ENCODE measurements around the gene FAS. TPM values are rescaled to one million over a fixed set of nuclear protein-coding genes. Genes with fewer than 3 reads are reported as not detected.

The FAS gene
- total and polyA plus RNA-seq, 4 donors = 2.2 to 13.2 (median 5.9) TPM

DNA sequence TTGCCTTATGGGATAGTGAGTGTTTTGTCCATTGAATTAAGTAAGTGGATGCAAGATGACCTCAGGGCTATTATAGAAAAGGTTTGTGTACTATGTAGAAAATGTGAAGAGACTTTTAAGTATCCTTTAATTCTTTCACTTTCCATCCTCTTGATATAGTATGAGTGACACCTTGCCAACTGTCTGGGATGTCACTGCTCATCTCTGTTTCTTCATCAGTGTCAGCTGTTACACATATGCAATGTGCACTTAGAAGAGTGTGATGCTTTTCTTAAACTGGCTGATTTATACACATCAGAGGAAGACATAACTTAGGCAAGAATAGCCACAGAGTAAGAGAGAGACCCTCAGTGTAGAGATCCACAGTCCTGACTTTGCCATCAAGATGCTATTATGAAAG is 29.3 kb upstream of the FAS start:
- no peaks in the 10 kb centered on the region for H3K36me3 ChIP-seq (ENCODE audit: control insufficient read depth in 4 of 4, insufficient read depth in 3 of 4, low read depth in 1 of 4, low read length in 3 of 4)
- no peak overlapping the region for H3K9ac ChIP-seq (ENCODE audit: low read depth in 1 of 2, low read length in 2 of 2)
- no peaks in the 10 kb centered on the region for H3K4me1 ChIP-seq (ENCODE audit: control insufficient read depth in 4 of 4, insufficient read depth in 4 of 4, low read length in 3 of 4)
- H3K4me3 ChIP-seq (ENCODE audit: low read depth in 1 of 3, low read length in 3 of 3) = no peak overlapping the region
- no peak for DNase-seq (ENCODE audit: low spot score)
- TF ChIP-seq HNF4G (IDR thresholded peaks at IDR 0.05) = no peak
- no peak for TF ChIP-seq YY1 (IDR thresholded peaks at IDR 0.05)
- no peak for TF ChIP-seq TAF1 (conservative IDR thresholded peaks at IDR 0.05)
- TF ChIP-seq, protein P1, sequence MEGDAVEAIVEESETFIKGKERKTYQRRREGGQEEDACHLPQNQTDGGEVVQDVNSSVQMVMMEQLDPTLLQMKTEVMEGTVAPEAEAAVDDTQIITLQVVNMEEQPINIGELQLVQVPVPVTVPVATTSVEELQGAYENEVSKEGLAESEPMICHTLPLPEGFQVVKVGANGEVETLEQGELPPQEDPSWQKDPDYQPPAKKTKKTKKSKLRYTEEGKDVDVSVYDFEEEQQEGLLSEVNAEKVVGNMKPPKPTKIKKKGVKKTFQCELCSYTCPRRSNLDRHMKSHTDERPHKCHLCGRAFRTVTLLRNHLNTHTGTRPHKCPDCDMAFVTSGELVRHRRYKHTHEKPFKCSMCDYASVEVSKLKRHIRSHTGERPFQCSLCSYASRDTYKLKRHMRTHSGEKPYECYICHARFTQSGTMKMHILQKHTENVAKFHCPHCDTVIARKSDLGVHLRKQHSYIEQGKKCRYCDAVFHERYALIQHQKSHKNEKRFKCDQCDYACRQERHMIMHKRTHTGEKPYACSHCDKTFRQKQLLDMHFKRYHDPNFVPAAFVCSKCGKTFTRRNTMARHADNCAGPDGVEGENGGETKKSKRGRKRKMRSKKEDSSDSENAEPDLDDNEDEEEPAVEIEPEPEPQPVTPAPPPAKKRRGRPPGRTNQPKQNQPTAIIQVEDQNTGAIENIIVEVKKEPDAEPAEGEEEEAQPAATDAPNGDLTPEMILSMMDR (IDR thresholded peaks at IDR 0.05; ENCODE audit: low read depth, low read length, missing input control) = no peak
- TF ChIP-seq, protein P2, sequence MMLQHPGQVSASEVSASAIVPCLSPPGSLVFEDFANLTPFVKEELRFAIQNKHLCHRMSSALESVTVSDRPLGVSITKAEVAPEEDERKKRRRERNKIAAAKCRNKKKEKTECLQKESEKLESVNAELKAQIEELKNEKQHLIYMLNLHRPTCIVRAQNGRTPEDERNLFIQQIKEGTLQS (IDR thresholded peaks at IDR 0.05) = no peak
- TF ChIP-seq EGR1 (IDR thresholded peaks at IDR 0.05; ENCODE audit: low read depth in 2 of 2) = no peak
- TF ChIP-seq, protein P3, sequence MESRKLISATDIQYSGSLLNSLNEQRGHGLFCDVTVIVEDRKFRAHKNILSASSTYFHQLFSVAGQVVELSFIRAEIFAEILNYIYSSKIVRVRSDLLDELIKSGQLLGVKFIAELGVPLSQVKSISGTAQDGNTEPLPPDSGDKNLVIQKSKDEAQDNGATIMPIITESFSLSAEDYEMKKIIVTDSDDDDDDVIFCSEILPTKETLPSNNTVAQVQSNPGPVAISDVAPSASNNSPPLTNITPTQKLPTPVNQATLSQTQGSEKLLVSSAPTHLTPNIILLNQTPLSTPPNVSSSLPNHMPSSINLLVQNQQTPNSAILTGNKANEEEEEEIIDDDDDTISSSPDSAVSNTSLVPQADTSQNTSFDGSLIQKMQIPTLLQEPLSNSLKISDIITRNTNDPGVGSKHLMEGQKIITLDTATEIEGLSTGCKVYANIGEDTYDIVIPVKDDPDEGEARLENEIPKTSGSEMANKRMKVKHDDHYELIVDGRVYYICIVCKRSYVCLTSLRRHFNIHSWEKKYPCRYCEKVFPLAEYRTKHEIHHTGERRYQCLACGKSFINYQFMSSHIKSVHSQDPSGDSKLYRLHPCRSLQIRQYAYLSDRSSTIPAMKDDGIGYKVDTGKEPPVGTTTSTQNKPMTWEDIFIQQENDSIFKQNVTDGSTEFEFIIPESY (IDR thresholded peaks at IDR 0.05) = no peak
- no peak for TF ChIP-seq FOXA1 (IDR thresholded peaks at IDR 0.05)
- no peak for TF ChIP-seq FOXA2 (IDR thresholded peaks at IDR 0.05)
- no peak for TF ChIP-seq RXRA (IDR thresholded peaks at IDR 0.05)
- TF ChIP-seq SP1 (IDR thresholded peaks at IDR 0.05) = no peak
- H3K27ac ChIP-seq (ENCODE audit: low read depth in 1 of 2, low read length in 2 of 2) = no peak overlapping the region
- H3K27me3 ChIP-seq (ENCODE audit: control insufficient read depth in 4 of 4, insufficient read depth in 4 of 4, low read length in 3 of 4) = no peaks in the 10 kb centered on the region
- no peaks in the 10 kb centered on the region for H3K9me3 ChIP-seq (ENCODE audit: control insufficient read depth in 4 of 4, low read length in 3 of 4)

DNA sequence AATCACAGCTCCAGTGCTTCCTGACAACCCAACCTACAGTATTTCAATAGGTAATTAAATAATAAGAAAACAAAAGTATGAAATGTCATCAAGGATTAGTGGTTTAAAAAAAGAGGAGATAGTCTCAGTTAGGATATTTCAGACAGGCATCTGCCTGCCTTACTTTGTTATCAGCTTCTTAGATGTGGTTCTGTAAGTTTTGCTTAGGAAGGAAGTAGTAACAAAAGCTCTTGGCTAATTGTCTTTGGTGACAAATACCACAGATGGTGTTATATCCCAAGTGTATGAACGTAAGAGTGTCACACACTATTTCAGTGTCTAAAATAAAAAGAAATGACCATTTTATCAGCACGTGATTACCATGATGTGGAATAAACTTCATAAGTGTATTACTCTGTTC is 28.3 kb upstream of the FAS start:
- Histone ChIP-seq H3K4me1 (ENCODE audit: control insufficient read depth in 4 of 4, insufficient read depth in 4 of 4, low read length in 3 of 4) (no peaks in the 10 kb centered on the region), H3K27me3 (ENCODE audit: control insufficient read depth in 4 of 4, insufficient read depth in 4 of 4, low read length in 3 of 4) (no peaks in the 10 kb centered on the region), H3K27ac (ENCODE audit: low read depth in 1 of 2, low read length in 2 of 2) (no peak overlapping the region), H3K9ac (ENCODE audit: low read depth in 1 of 2, low read length in 2 of 2) (no peak overlapping the region), H3K9me3 (ENCODE audit: control insufficient read depth in 4 of 4, low read length in 3 of 4) (no peaks in the 10 kb centered on the region), H3K4me3 (ENCODE audit: low read depth in 1 of 3, low read length in 3 of 3) (no peak overlapping the region), H3K36me3 (ENCODE audit: control insufficient read depth in 4 of 4, insufficient read depth in 3 of 4, low read depth in 1 of 4, low read length in 3 of 4) (no peaks in the 10 kb centered on the region)
- no peak for TF ChIP-seq RXRA (IDR thresholded peaks at IDR 0.05)
- TF ChIP-seq TAF1 (conservative IDR thresholded peaks at IDR 0.05) = no peak
- TF ChIP-seq, protein P4, sequence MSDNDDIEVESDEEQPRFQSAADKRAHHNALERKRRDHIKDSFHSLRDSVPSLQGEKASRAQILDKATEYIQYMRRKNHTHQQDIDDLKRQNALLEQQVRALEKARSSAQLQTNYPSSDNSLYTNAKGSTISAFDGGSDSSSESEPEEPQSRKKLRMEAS (IDR thresholded peaks at IDR 0.05) = no peak
- TF ChIP-seq FOXA2 (IDR thresholded peaks at IDR 0.05) = no peak
- no peak for TF ChIP-seq NR2F2 (IDR thresholded peaks at IDR 0.05)
- TF ChIP-seq YY1 (IDR thresholded peaks at IDR 0.05) = no peak
- TF ChIP-seq, protein P3 (IDR thresholded peaks at IDR 0.05) = no peak
- TF ChIP-seq FOXA1 (IDR thresholded peaks at IDR 0.05) = no peak
- TF ChIP-seq, protein P5, sequence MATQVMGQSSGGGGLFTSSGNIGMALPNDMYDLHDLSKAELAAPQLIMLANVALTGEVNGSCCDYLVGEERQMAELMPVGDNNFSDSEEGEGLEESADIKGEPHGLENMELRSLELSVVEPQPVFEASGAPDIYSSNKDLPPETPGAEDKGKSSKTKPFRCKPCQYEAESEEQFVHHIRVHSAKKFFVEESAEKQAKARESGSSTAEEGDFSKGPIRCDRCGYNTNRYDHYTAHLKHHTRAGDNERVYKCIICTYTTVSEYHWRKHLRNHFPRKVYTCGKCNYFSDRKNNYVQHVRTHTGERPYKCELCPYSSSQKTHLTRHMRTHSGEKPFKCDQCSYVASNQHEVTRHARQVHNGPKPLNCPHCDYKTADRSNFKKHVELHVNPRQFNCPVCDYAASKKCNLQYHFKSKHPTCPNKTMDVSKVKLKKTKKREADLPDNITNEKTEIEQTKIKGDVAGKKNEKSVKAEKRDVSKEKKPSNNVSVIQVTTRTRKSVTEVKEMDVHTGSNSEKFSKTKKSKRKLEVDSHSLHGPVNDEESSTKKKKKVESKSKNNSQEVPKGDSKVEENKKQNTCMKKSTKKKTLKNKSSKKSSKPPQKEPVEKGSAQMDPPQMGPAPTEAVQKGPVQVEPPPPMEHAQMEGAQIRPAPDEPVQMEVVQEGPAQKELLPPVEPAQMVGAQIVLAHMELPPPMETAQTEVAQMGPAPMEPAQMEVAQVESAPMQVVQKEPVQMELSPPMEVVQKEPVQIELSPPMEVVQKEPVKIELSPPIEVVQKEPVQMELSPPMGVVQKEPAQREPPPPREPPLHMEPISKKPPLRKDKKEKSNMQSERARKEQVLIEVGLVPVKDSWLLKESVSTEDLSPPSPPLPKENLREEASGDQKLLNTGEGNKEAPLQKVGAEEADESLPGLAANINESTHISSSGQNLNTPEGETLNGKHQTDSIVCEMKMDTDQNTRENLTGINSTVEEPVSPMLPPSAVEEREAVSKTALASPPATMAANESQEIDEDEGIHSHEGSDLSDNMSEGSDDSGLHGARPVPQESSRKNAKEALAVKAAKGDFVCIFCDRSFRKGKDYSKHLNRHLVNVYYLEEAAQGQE (IDR thresholded peaks at IDR 0.05) = no peak
- TF ChIP-seq JUND (IDR thresholded peaks at IDR 0.05) = no peak
- TF ChIP-seq RAD21 (IDR thresholded peaks at IDR 0.05) = no peak
- TF ChIP-seq HNF4G (IDR thresholded peaks at IDR 0.05) = no peak
- TF ChIP-seq, protein P2 (IDR thresholded peaks at IDR 0.05) = no peak
- no peak for TF ChIP-seq SP1 (IDR thresholded peaks at IDR 0.05)
- TF ChIP-seq, protein P1 (IDR thresholded peaks at IDR 0.05; ENCODE audit: low read depth, low read length, missing input control) = no peak
- 78% methylated on average over 2 of the region's 2 CpGs for WGBS
- DNase-seq (ENCODE audit: low spot score) = no peak

Measured in liver (tissue), 9 donors.